ENCODE data around the gene NECTIN2. TPM values are rescaled to one million over a fixed set of nuclear protein-coding genes. Genes with fewer than 3 reads are reported as not detected.
"Not testable (repeated sequence)": the region's sequence is repeated elsewhere in the genome, so short reads cannot be mapped to it uniquely, and the experiment has no call there.

Gene NECTIN2
- polyA plus RNA-seq, 3 donors: 150 to 169 (median 157) TPM

- peak in 1 of 3 donors; percentile 47 for DNase-seq (ENCODE audit: low read depth in 3 of 3, low spot score in 2 of 3)
Observed at GRCh38 chr19:44848812-44849447, 2.8 kb downstream of the NECTIN2 start.

DNA sequence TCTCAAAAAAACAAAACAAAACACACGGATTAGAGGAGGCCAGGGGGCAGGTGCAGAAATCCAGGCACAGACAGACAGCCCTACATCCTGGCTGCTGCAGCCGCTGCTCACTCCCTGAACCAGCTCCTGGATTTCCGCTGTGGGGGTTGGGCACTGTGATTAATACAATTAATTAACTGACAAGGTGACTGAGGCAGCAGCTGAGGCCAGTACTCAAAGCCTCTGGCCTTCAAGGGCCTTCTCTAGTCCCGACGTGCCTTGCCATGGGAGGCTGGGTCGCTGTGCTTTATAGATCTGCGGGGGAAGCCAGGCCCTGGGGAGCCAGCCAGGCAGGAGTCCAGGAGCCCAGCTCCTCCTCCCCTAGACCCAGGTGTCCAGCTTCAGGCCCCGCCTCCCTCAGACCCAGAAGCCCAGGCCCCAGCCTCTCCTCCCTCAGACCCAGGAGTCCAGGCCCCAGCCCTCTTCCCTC lies 4.6 kb downstream of the NECTIN2 start:
- no peak for DNase-seq (ENCODE audit: low read depth in 3 of 3, low spot score in 2 of 3)

DNA sequence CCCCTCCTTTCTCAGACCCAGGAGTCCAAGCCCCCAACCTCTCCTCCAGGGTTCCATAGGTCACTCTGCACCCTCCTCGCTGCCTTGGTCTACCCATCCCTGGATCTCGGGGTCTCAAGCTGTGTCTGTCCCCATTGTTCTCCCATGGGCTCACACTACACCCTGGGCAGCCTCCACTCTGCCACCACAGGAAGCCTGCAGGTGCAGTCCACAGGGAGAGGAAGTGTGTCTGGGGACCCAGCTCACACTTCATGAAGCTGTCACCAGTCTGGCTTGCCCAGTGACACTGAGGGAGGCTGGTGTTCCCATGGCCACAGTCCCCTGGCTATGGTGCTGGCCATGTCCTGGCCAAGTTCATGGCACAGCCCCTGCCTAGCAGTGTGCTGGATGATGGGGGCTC lies 5.3 kb downstream of the NECTIN2 start:
- no peak for DNase-seq (ENCODE audit: low read depth in 3 of 3, low spot score in 2 of 3)

- DNase-seq (ENCODE audit: low read depth in 3 of 3, low spot score in 2 of 3): no peak
Observed at GRCh38 chr19:44855606-44856005, 9.5 kb downstream of the NECTIN2 start.

- DNase-seq (ENCODE audit: low read depth in 3 of 3, low spot score in 2 of 3): no peak
Observed at GRCh38 chr19:44856421-44857083, 10.5 kb downstream of the NECTIN2 start.

DNA sequence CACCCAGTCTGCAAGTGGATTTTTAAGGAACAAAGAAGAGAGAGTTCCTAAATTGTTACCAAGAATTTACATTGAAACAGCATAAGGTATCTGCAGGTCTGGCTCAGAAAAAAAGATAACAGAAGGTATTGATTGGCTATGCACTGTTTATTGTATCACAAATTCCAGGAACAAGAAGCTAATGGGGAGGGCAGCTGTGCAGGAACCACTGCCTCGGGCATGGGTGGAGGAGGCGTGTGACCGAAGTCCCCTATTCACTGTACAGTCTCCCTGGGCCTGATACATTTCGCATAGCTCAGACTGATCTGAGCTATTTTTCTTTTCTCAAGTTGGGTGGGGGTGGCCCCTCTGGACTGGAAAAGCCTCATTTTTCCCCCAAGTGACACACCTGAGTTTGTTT lies 11.7 kb downstream of the NECTIN2 start:
- DNase-seq (ENCODE audit: low read depth in 3 of 3, low spot score in 2 of 3): no peak

DNA sequence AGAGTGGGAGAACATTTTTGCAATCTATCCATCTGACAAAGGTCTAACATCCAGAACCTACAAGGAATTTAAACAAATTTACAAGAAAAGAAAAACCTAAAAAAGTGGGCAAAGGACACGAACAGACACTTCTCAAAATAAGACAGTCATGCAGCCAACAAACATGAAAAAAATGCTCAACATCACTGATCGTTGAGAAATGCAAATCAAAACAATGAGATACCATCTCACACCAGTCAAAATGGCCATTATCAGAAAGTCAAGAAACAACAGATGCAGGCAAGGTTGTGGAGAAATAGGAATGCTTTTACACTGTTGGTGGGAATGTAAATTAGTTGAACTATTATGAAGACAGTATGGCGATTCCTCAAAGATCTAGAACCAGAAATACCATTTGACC lies 15.5 kb downstream of the NECTIN2 start:
- DNase-seq (ENCODE audit: low read depth in 3 of 3, low spot score in 2 of 3): not testable (repeated sequence)

DNA sequence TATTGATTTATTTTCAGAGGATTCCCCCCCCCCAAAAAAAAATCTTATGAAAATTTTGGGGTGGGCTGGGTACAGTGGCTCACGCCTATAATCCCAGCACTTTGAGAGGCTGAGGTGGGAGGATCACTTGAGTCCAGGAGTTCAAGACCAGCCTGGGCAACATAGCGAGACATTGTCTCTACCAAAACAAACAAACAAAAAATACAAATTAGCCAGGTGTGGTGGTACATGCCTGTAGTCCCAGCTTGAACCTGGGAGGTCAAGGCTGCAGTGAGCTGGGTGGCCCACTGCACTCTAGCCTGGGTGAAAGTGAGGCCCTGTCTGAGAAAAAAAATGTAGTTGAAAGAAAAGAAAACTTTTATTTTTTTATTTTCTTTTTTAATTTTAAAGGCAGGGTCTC lies 17.9 kb downstream of the NECTIN2 start:
- DNase-seq (ENCODE audit: low read depth in 3 of 3, low spot score in 2 of 3): no peak

GRCh38 chr19:44865196-44865767 lies 19.2 kb downstream of the NECTIN2 start:
- DNase-seq (ENCODE audit: low read depth in 3 of 3, low spot score in 2 of 3): no peak

GRCh38 chr19:44866664-44867063 lies 20.6 kb downstream of the NECTIN2 start:
- no peak for DNase-seq (ENCODE audit: low read depth in 3 of 3, low spot score in 2 of 3)

- DNase-seq (ENCODE audit: low read depth in 3 of 3, low spot score in 2 of 3): no peak
Observed at GRCh38 chr19:44867578-44867977, 21.5 kb downstream of the NECTIN2 start.

- DNase-seq (ENCODE audit: low read depth in 3 of 3, low spot score in 2 of 3): no peak
Observed at GRCh38 chr19:44869733-44870470, 23.8 kb downstream of the NECTIN2 start.

DNA sequence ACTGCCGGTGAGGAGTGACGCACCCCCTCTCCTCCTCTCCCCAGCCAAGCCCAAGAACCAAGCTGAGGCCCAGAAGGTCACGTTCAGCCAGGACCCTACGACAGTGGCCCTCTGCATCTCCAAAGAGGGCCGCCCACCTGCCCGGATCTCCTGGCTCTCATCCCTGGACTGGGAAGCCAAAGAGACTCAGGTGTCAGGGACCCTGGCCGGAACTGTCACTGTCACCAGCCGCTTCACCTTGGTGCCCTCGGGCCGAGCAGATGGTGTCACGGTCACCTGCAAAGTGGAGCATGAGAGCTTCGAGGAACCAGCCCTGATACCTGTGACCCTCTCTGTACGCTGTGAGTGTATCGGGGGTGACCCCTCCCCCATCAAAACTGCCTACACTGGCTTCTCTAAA lies 25.7 kb downstream of the NECTIN2 start:
- DNase-seq (ENCODE audit: low read depth in 3 of 3, low spot score in 2 of 3): no peak

DNA sequence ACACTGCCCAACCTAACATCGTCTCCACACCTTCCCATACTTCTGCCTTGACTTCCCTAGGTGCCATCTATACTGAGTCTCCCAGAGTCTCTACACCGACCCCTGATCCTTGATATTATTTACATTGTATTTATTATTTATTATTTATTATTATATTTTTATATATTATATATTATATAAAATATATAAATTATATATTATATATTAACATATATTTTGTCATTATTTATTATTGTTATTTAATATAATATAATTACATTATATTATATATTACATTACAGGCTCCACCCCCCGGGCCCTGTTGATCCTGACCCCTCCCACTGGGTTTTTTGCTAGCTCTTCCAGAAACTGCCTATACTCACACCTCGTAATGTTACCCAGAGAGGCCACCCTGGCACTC lies 26.6 kb downstream of the NECTIN2 start:
- DNase-seq (ENCODE audit: low read depth in 3 of 3, low spot score in 2 of 3): no peak

DNA sequence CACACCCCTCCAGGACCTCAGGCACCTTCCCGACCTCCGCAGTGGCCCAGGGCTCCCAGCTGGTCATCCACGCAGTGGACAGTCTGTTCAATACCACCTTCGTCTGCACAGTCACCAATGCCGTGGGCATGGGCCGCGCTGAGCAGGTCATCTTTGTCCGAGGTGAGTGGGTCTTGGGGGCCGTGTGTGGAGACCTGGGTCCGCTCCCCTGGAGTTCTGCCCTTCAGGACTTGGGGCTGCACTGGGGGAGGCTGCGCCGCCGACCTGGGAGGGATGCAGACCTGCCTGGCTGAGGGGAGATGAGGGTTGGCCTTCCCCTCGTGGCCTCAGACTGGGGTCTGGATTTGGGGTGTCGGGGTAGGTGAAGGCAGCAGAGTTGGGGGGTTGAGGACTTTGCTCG lies 28.2 kb downstream of the NECTIN2 start:
- no peak for DNase-seq (ENCODE audit: low read depth in 3 of 3, low spot score in 2 of 3)

- no peak for DNase-seq (ENCODE audit: low read depth in 3 of 3, low spot score in 2 of 3)
Observed at GRCh38 chr19:44875666-44876451, 29.8 kb downstream of the NECTIN2 start.

- DNase-seq (ENCODE audit: low read depth in 3 of 3, low spot score in 2 of 3): no peak
Observed at GRCh38 chr19:44876930-44877535, 30.9 kb downstream of the NECTIN2 start.

DNA sequence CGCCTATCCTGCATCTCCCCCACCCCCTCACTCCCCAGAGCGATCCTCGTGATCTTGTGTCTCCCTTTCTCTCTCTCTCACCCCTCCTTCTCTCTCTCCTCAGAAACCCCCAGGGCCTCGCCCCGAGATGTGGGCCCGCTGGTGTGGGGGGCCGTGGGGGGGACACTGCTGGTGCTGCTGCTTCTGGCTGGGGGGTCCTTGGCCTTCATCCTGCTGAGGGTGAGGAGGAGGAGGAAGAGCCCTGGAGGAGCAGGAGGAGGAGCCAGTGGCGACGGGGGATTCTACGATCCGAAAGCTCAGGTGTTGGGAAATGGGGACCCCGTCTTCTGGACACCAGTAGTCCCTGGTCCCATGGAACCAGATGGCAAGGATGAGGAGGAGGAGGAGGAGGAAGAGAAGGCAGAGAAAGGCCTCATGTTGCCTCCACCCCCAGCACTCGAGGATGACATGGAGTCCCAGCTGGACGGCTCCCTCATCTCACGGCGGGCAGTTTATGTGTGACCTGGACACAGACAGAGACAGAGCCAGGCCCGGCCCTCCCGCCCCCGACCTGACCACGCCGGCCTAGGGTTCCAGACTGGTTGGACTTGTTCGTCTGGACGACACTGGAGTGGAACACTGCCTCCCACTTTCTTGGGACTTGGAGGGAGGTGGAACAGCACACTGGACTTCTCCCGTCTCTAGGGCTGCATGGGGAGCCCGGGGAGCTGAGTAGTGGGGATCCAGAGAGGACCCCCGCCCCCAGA lies 32.2 kb downstream of the NECTIN2 start:
- no peak for DNase-seq (ENCODE audit: low read depth in 3 of 3, low spot score in 2 of 3)

- DNase-seq (ENCODE audit: low read depth in 3 of 3, low spot score in 2 of 3): no peak
Observed at GRCh38 chr19:44879309-44880065, 33.4 kb downstream of the NECTIN2 start.
